AG20443 (cell line): Measurements from ENCODE around the gene LAMC2.
"Not testable (repeated sequence)": the region's sequence is repeated elsewhere in the genome, so short reads cannot be mapped to it uniquely, and the experiment has no call there.

Experiments
- DNase-seq: peaks from one replicate; pipeline ENCODE4 v3.0.0; 2012; ENCODE audit warnings: low spot score, mixed read lengths

LAMC2 gene

GRCh38 chr1:183185941-183186490 lies at the start of gene LAMC2:
Gene LAMC2 (plus strand): TSS chr1:183186264. CDS start chr1:183186353, 89 bp downstream.
- no peak for DNase-seq

GRCh38 chr1:183137782-183138181 lies 48.3 kb upstream of the LAMC2 start:
- DNase-seq, result peak; percentile 43

- peak; percentile 47 for DNase-seq
These were observed 47.8 kb upstream of the LAMC2 start for GRCh38 chr1:183138301-183138700.

GRCh38 chr1:183139281-183139942 lies 46.7 kb upstream of the LAMC2 start:
- no peak for DNase-seq

- no peak for DNase-seq
These were observed 45.4 kb upstream of the LAMC2 start for GRCh38 chr1:183140633-183141032.

GRCh38 chr1:183142171-183142570 lies 43.9 kb upstream of the LAMC2 start:
- DNase-seq, result no peak

- DNase-seq, result no peak
These were observed 42.3 kb upstream of the LAMC2 start for GRCh38 chr1:183143576-183144315.

- no peak for DNase-seq
These were observed 41.3 kb upstream of the LAMC2 start for GRCh38 chr1:183144752-183145151.

- DNase-seq, result no peak
These were observed 38.3 kb upstream of the LAMC2 start for GRCh38 chr1:183147735-183148134.

GRCh38 chr1:183148599-183148998 lies 37.5 kb upstream of the LAMC2 start:
- DNase-seq, result peak; percentile 34

GRCh38 chr1:183149273-183149672 lies 36.8 kb upstream of the LAMC2 start:
- DNase-seq, result no peak

GRCh38 chr1:183150032-183150431 lies 36.0 kb upstream of the LAMC2 start:
- not testable (repeated sequence) for DNase-seq

- no peak for DNase-seq
These were observed 35.6 kb upstream of the LAMC2 start for GRCh38 chr1:183150445-183150844.

GRCh38 chr1:183152180-183152579 lies 33.9 kb upstream of the LAMC2 start:
- no peak for DNase-seq

- DNase-seq, result no peak
These were observed 30.1 kb upstream of the LAMC2 start for GRCh38 chr1:183155939-183156338.

GRCh38 chr1:183159960-183160359 lies 26.1 kb upstream of the LAMC2 start:
- DNase-seq, result peak; percentile 23

GRCh38 chr1:183161391-183161790 lies 24.7 kb upstream of the LAMC2 start:
- DNase-seq, result no peak

- DNase-seq, result peak; percentile 53
These were observed 22.7 kb upstream of the LAMC2 start for GRCh38 chr1:183163316-183163715.

- DNase-seq, result peak; percentile 57
These were observed 21.7 kb upstream of the LAMC2 start for GRCh38 chr1:183164340-183164739.

GRCh38 chr1:183164963-183165362 lies 21.1 kb upstream of the LAMC2 start:
- DNase-seq, result no peak

GRCh38 chr1:183165456-183165855 lies 20.6 kb upstream of the LAMC2 start:
- no peak for DNase-seq

- no peak for DNase-seq
These were observed 19.6 kb upstream of the LAMC2 start for GRCh38 chr1:183166454-183166853.

GRCh38 chr1:183167676-183168075 lies 18.4 kb upstream of the LAMC2 start:
- no peak for DNase-seq
